ENCODE measurements around the gene GTSE1.

The GTSE1 gene

DNA sequence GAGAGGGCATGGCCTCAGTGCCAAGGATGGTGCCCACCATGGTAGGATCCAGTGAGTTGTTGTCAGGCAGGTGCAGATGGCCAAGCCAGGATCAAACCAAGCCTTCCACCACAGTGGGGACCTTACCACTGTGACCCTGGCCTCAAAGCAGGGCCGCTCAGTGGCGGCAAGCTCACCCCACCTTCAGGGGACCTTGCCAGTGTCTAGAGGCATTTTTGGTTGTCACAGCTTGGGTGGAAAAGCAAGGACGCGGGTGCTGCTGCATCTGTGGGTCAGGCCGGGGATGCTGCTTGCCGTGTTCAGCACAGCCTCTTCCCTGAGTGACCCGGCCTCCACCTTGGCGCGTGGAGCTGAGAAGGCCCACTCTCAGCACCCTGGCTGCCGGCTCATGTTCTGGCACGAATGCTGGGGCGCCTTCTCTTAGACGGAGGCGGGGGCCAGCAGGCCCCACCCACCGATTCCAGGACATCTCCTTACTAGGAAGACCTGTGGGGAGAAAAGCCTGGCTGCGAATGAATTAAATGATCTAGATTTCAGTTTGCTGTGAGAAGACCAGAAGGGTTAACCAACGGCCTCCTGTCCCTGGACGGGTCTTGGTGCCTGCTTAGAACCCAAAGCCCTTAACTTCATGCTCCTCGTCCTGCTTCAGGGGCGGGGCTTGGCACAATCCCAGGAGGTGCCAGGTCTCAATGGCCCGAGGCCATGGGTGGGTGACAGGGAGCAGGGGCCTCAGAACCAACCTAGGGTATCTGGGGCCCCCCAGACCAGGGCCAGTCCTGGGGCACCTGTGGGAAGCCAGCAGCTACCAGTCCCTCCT lies 57.7 kb downstream of the GTSE1 start:
- DNase-seq: no peak

DNA sequence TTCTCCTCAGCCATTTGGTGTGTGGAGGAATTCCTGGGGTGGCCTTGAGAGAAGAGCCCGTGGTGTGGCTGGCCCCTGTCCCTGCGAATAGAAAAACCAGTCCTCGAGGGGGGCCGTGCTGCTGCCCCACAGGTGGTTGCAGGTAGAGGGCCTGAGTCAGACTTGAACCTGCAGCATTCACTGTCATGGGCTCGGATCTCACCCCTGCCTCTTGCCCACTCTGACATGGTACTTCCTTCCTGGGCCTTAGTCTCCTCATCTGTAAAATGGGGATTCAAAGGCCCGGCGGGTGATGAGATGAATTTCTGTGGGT lies 58.3 kb downstream of the GTSE1 start:
- DNase-seq: no peak

DNA sequence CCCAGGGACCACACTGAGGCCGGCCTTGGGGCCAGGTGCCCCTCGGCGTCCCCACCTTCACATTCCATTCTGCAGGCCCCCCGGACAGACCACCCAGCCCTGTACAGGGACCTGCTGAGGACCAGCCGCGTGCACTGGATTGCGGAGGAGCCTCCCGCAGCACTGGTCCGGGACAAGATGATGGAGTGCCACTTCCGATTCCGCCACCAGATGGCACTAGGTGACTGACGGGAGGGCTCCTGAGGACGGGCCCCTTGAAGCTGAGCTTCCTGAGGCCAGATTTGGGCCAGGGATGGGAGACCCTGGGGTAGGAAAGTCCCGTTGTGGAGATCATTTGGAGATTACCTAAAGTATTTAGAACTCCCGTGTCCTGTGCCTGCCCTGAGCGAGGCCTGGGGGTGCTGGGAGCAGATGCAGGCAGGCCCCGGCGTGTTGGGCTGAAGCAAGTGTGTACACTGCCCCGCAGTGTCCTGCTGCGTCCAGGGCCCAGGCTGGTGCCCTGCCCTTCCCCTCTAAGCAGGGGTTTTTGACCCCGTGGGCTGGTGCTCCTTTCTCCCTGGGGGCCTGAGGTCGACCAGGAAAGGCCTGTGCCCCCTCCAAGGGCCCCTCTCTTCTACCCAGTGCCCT lies 58.8 kb downstream of the GTSE1 start:
- peak; percentile 24 for DNase-seq

DNA sequence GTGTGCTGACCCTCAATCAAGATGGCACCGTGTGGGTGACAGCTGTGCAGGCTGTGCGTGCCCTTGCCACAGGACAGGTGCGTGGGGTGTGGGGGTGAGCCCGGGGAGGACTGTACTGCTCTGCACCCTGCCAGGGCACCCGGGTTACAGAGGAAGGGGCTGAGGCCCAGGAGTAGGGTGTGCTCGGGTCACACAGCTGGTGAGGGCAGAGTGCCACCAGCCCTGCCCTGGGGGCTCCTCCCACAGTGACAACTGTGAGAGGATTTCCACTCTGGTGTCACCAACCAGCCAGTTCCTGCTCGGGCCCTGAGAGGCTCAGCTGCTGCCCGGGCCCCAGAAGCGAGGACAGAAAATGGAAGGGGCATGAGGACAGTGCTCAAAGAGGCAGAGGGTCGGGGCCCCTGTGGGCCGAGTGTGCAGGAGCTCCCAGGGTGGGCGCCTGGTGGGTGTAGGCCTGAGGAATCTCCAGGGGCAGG lies 59.4 kb downstream of the GTSE1 start:
- no peak for DNase-seq

DNA sequence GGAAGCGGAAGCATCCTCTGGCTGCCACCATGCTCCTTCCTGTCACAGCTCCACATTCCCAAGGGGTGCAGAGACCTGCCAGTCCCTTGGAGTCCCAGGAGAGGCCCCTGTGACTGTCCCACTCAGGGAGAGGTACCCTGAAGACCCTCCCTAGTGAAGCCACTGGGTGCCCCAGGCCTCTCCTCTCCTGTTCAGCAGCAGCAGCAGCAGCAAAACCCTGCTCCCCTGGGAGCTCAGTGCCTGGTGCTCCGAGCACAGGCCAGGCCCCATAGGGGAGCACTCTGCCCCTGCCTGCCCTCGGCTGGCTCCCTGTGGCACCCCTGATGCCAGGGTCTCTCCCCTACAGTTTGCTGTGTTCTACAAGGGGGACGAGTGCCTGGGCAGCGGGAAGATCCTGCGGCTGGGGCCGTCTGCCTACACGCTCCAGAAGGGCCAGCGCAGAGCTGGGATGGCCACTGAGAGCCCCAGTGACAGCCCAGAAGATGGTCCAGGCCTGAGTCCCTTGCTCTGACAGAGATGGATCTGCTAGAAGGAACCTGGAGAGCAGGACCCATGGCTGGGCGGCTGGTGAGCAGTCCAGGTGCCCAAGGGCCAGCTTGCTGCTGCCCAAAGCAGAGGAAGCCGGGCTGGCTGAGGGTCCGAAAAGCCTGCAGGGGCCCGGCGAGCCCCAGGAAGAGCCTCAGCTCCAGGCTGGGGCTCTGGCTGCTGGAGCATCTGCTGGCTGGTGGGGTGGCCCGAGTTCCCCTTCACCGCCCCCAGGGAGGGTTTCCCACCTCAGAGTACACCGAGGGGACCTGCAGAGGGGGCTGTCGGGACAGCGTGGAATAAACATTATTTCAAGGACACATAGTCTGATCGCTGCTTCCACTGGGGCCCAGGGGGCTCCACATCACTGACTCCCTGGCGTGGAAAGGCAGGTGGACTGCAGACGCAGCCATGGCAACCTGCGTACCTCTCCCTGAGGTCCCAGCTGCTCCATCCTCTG lies 60.1 kb downstream of the GTSE1 start:
- no peak for DNase-seq

DNA sequence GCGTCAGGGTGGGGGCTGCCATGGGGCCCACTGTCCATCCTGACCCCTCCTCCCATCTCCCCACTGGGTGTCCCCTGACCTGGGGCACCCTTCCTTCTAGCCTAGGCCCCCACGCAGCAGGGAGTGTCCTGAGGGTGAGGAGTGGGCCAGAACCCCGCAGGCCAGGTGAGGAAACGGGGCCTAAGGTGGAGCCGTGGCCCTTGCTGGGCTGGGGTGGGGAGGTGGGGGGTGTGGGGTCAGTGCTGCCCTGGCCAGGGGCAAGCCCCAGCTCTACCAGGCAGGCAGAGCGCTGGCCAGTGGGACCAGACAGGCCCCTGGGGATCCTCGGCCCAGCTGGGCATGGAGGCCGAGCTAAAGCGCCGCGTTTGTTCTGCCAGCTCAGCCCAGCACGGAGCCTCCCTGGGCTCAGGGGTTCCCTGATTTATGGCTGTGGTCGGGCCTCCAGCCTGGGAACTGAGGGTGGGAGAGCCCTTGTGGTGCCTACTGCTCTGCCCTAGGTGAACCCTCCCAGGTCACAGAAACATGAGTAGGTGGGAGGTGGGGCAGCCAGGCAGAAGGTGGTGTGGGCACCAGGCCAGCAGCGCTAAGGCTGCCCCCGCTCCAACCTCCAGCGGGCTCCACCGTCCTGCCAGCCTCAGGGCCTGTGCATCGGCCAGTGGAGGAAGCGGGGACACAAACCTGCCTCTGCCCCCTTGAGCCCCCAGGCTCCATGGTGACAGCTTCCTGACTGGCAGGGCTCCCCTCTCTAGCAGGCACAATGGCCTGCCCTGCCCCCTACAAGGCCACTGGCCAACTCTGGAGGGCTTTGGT lies 61.2 kb downstream of the GTSE1 start:
- no peak for DNase-seq

DNA sequence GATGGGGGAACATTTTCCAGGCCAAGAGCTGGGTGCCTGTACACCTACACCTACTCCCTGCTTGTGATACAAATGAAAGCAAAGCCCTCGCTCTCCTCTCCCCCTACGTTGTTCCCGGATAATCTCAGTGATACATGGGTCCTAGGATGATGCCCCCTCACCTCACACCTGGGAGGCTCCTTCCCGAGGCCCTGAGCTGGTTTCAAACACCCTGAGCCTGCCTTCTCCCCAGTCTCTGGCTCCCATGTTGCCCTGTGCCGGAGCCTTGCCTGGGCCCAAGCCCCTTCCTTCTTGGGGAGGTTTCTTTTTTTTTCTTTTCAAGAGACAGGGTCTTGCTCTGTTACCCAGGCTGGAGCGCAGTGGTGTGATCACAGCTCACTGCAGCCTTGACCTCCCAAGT lies 62.1 kb downstream of the GTSE1 start:
- DNase-seq: no peak

- DNase-seq: no peak
Measured at GRCh38 chr22:46359362-46359761, 62.7 kb downstream of the GTSE1 start.

- DNase-seq: no peak
Measured at GRCh38 chr22:46360097-46360496, 63.4 kb downstream of the GTSE1 start.

DNA sequence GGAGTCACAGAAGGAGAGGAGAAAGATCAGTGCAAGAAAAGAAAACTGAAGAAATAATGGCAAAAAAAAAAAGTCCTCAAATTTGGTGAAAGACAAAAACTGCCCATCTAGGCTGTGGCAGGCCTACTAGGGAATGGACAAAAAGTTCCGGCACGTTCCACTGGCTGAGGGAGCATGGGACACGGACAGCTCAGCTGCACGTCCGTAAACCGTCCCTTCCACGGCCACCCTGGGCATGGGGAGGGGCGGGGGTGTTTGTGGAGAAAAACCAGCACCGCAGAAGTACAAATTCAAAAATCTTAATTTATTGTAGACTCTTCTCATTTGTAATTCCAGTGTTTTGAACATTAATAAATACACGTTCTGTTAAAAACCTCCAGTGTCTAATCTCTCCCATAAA lies 64.2 kb downstream of the GTSE1 start:
- no peak for DNase-seq

DNA sequence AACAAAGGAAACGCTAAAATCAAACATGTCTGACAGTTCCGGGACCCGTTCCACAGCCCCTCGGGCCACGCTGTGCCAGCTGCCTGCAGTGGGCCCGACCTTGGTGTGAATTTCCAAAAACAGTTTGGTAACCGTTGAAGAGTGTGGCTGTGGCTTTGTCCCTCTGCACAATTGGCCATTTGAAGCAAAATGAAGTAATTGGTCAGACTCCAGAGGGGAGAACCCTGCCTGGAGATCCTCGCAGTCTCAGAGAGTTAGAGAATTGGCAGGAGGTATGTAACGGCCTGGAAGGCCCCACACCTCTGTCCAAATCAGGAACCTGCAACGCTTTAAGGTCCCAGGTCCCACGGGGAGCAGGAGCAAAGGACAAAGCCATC lies 65.1 kb downstream of the GTSE1 start:
- DNase-seq: no peak

GRCh38 chr22:46362203-46362933 lies 65.7 kb downstream of the GTSE1 start:
- DNase-seq: no peak

DNA sequence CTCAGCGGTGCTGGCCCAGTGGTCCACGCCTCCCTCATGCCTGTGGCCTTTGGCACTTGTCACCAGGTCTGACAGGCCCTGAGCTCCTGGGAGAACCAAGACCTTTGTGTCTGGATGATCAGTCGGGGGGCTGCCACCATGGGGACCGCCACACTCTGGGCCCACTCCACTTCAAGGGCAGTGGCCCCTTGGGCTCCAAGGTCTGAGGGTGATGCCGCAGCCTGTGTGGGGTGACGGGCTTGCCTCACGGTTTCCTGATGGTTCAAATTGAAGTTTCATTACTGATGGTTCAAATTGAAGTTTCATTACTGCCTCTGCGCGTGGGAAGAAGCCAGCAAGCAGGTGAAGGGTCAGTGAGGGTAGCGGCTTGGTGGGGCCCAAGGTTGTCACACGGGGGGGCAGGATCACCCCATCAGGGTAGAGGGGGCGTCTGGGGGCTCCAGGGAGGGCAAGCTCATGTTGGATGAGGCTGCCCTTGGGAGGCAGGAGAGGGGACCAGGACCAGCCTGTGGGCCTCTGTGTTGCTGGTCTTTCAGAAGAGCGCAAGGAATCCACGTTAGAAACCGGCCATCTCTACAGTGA lies 66.4 kb downstream of the GTSE1 start:
- no peak for DNase-seq

DNA sequence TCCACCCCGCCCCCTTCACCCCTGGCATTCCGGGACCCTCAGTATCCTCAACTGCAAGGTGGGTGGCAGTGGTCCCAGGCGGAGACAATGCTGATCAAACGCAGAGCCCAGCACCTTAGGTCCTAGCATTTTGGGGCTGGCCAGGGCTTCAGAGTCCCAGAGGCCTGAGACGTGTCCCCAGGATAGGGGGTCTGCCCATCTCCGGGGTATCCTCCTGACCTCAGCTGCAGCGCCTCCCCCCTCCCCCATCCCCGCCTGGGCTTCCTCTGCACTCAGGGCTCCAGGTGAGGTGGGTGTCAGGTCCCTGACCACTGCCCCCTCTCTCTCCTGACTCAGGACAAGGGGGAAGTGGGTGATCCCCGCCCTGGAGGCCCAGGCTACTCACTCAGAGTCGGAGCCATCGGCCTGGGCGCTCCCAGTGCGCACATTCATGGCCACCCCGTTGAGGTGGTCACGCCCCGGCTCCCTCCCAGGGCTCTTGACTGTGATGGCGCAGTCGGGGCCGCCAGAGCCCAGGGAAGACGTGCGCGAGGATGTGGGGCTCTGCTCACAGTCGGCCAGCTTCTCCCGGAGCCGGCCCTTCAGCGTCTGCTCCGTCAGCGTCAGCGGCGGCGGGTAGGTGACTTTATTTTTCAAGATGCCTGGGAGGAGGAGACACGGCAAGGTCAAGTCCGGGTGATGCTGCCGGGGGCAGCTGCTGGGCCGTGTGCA lies 67.1 kb downstream of the GTSE1 start:
- DNase-seq: peak; percentile 1

GRCh38 chr22:46364341-46365165 lies 67.9 kb downstream of the GTSE1 start:
- no peak for DNase-seq

GRCh38 chr22:46365166-46365624 lies 68.5 kb downstream of the GTSE1 start:
- no peak for DNase-seq

DNA sequence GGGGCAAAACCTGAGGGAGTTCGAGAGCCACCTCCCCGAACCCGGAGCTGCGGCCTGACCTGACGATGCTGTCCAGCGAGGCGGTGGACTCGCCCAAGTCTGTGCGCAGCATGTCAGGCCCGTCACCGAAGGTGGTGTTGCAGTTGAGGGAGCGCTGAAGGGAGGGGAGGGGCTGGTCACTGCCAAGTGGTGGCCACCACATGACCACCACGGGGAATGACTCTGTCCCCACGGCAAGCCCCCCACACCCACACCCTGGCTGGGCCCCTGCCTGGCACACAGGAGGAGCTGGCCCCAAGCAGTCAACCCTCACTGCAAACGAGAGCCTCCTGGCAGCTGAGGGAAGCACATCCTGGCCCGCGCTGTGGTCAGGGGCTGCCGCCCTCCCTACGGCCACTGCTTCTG lies 69.7 kb downstream of the GTSE1 start:
- no peak for DNase-seq

DNA sequence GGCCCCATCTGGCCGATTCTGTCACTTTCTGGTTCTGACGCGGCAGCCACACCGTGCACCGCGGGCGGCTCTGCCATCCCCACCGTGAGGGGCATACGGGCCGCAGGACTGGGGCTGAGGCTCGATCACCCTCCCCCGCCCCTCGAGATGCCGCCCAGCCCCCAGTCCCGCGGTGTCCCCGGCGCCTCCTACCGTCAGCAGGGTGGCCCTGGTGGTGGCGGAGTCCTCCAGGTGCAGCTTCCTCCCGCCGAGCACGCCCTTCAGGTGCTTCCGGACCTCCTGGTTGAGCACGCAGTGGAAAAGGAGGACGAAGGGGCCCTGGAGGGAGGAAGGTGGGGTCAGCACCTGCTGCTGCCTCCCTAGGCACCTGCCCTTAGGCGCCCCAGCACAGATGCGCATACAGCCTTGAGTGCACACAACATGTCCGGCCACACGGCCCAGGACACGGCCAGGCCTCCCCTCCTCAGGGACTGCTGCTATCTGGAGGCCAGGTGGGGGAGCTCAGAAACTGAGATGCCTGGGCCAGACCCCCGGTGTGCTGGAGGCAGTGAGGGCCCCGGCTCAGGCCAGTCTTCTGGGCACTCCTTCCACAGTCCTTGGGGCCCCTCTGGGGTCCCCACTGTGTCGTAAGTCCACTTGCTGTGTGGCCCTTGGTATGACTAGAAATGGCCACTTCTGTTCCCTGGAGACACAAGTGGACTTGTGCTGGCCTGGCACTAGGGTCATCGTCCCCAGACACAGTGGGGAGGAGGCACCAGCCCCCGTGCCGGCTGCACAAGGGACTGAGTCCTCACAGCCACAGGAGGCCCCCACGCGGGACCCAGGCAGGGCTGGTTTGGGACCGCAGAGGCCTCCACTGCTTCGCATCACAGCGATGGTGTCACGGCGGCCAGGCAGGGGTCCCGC lies 70.4 kb downstream of the GTSE1 start:
- no peak for DNase-seq

GRCh38 chr22:46367707-46368191 lies 71.1 kb downstream of the GTSE1 start:
- DNase-seq: no peak
